Hepatocyte (in vitro differentiated cells): ENCODE measurements around the gene PLCL1. TPM values are rescaled to one million over a fixed set of nuclear protein-coding genes. Genes with fewer than 3 reads are reported as not detected.
A peak's percentile ranks its signal among the peaks of the same experiment; 100 is the strongest.

ENCODE experiments used
- DNase-seq: peaks from one replicate; pipeline ENCODE4 v3.0.0-alpha.2; 2016; ENCODE audit warnings: low spot score
- H2AFZ ChIP-seq: fragments of 200-600 bp; sonication (generic); 2 replicates; pipeline ENCODE4 v1.6.0; 2016; ENCODE audit warnings: antibody characterized with exemption, mild to moderate bottlenecking
- H3K27ac ChIP-seq: fragments of 200-600 bp; sonication (generic); 2 replicates; pipeline ENCODE4 v1.5.1; 2016; ENCODE audit warnings: mild to moderate bottlenecking
- H3K27me3 ChIP-seq: fragments of 200-600 bp; sonication (generic); 2 replicates; pipeline ENCODE4 v1.6.1; 2016
- H3K36me3 ChIP-seq: fragments of 200-600 bp; sonication (generic); replicated peaks from 2 replicates; pipeline ENCODE4 v1.5.1; 2016; ENCODE audit warnings: low read depth; ENCODE audit not compliant: insufficient read depth
- H3K4me1 ChIP-seq: fragments of 200-600 bp; sonication (generic); 2 replicates; pipeline ENCODE4 v1.5.1; 2016; ENCODE audit warnings: mild to moderate bottlenecking, moderate library complexity; ENCODE audit not compliant: insufficient read depth
- H3K4me2 ChIP-seq: fragments of 200-600 bp; sonication (generic); 2 replicates; pipeline ENCODE4 v1.6.0; 2016
- H3K4me3 ChIP-seq: fragments of 200-600 bp; sonication (generic); 2 replicates; pipeline ENCODE4 v1.5.1; 2016; ENCODE audit warnings: mild to moderate bottlenecking
- H3K79me2 ChIP-seq: fragments of 200-600 bp; sonication (generic); 2 replicates; pipeline ENCODE4 v1.6.0; 2017; ENCODE audit warnings: mild to moderate bottlenecking
- H3K9me2 ChIP-seq: fragments of 200-600 bp; sonication (generic); replicated peaks from 2 replicates; pipeline ENCODE4 v1.6.0; 2017; ENCODE audit warnings: mild to moderate bottlenecking; ENCODE audit not compliant: insufficient read depth
- H3K9me3 ChIP-seq: fragments of 200-600 bp; sonication (generic); 2 replicates; pipeline ENCODE4 v1.5.1; 2016; ENCODE audit warnings: low read depth, mild to moderate bottlenecking
- H4K20me1 ChIP-seq: fragments of 200-600 bp; sonication (generic); 2 replicates; pipeline ENCODE4 v1.6.0; 2016; ENCODE audit warnings: mild to moderate bottlenecking; ENCODE audit not compliant: insufficient read depth, poor library complexity, severe bottlenecking
- CTCF ChIP-seq: fragments of 200-600 bp; sonication (generic); IDR thresholded peaks from 2 replicates; pipeline ENCODE4 v1.5.1; 2016; ENCODE audit warnings: antibody characterized with exemption, mild to moderate bottlenecking; ENCODE audit not compliant: poor library complexity
- EZH2 ChIP-seq: fragments of 200-600 bp; sonication (generic); IDR thresholded peaks from 2 replicates; pipeline ENCODE4 v1.6.1; 2016; ENCODE audit warnings: antibody characterized with exemption, mild to moderate bottlenecking, borderline replicate concordance
- EZH2phosphoT487 ChIP-seq: fragments of 200-600 bp; sonication (generic); IDR thresholded peaks from one replicate; pipeline ENCODE4 v1.6.1; 2018; ENCODE audit warnings: antibody characterized with exemption, mild to moderate bottlenecking, low read depth, moderate library complexity; ENCODE audit not compliant: unreplicated experiment, severe bottlenecking
- WGBS: methylation state at CpG from one replicate; pipeline ENCODE4 v1.1.6; 2016; ENCODE audit warnings: low lambda C conversion rate; ENCODE audit errors: missing lambda C conversion rate; 5-methylcytosine and 5-hydroxymethylcytosine counted together
- polyA plus RNA-seq: library from polyadenylated mRNA; unstranded; fragments of >200 nt; fragmentation: Nextera tagmentation; extraction: Ambion mirVana; gene quantifications from 2 replicates; pipeline ENCODE4 v1.2.1, GENCODE V29; 2016
- total RNA-seq: library from RNA; depleted of rRNA; stranded (reverse); fragments of >200 nt; gene quantifications from 2 replicates; pipeline ENCODE4 v1.2.3, GENCODE V29; 2014

The PLCL1 gene
- total and polyA plus RNA-seq, 2 experiments from 2014 or later, result 0.37 to 2.4 TPM

DNA sequence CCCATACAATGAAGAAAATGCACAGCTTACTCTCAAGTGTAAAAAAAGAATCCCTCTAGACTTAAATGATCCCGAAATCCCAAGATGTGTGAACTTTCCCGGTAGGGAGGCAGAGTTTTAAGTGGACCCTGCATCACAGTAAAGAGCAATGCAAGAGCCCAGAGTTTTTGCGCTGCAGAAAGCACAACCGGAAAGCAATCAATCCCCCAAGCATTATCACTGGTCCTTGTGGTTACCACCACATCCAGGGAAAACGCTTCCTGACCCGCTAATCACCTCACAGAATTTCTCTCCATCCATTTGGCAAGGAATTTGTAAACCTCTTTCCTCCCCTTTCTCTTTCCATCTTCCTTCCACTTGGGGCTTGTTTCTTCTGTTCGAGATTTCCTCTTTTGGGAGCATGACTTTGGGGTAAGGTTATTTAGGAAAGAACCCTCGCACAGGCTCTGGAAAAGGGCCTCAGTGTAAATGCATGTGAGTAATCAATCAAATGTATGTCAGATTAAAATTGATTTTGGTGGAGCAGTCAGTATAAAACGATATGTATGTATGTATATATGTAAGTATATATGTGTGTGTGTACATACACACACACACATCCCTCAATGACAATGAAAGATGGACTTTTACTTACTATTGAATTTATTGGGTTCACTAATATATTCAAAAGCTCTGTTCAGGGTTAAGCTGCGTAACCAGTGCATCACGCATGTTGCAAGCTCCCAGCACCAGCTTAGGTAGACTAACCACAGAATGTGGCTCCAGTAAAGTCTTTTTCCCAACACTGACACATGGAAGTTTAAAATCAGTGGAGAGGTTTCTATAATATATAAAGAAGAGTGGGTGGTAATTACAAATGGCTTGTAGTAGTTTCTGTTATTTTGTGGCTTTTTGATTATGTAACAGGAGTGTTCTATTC is 1.6 kb downstream of the PLCL1 start:
- 37% methylated on average over 11 of the region's 11 CpGs for WGBS
- Histone ChIP-seq H2AFZ (no peak overlapping the region), H3K4me1 (peaks cover 5% of the 10 kb centered on the region), H3K4me2 (peak overlapping the region; percentile 89), H3K9me2 (no peaks in the 10 kb centered on the region), H3K4me3 (peak overlapping the region; percentile 76), H3K36me3 (no peaks in the 10 kb centered on the region), H3K27ac (no peak overlapping the region), H3K9me3 (no peaks in the 10 kb centered on the region), H3K27me3 (peaks cover 30% of the 10 kb centered on the region), H4K20me1 (no peaks in the 10 kb centered on the region), H3K79me2 (no peaks in the 10 kb centered on the region)
- no peak for DNase-seq
- TF ChIP-seq EZH2phosphoT487 (no peak), EZH2 (no peak), CTCF (no peak)

DNA sequence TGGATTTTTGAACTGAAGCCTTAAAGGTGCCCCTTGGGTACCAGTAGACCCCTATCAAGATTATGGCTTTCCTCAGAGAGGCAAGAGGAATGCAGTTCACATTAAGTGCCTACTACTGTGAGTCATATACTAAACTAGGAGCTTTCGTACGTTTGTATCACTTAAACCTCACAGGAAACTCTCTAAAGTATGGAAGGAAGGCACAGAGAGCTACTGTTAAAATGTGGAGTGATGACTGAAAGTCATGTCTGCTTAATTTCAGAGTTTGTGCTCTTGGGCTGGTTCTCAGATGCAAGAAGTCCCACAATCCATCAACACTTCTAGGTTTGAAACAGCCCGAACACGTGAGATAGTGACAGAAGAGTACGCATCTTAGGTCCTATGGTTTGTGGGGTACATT is 4.7 kb downstream of the PLCL1 start:
- Histone ChIP-seq H2AFZ (no peak overlapping the region), H4K20me1 (no peaks in the 10 kb centered on the region), H3K4me3 (no peak overlapping the region), H3K4me1 (no peaks in the 10 kb centered on the region), H3K9me3 (no peaks in the 10 kb centered on the region), H3K27me3 (peaks cover 32% of the 10 kb centered on the region), H3K79me2 (no peaks in the 10 kb centered on the region), H3K4me2 (no peak overlapping the region), H3K27ac (no peak overlapping the region), H3K9me2 (no peaks in the 10 kb centered on the region), H3K36me3 (no peaks in the 10 kb centered on the region)
- DNase-seq, result no peak
- WGBS, result 84% methylated on average over 5 of the region's 5 CpGs
- TF ChIP-seq EZH2phosphoT487, result no peak

DNA sequence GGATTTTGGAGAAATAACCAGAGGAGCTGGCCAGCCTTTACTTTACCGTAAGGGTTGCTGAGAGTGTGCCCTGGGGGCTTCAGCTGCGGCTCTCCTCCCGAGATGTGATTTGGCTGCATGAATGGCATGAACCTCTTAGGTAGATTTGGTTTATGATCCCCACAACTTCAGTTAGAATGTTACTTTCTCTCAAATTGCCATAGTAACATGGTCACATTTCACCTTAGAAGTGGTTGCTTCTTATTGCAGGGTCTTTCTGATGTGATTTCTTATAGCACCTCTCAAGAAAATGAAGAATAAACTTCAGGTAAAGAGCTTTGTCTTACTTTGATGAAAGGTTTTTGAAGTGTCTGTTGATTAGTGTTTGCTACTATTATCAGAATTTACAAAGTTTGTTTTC is 5.6 kb downstream of the PLCL1 start:
- 85% methylated on average over 3 of the region's 3 CpGs for WGBS
- Histone ChIP-seq H3K79me2 (no peaks in the 10 kb centered on the region), H3K36me3 (no peaks in the 10 kb centered on the region)

More for the DNA sequence above, 5.6 kb downstream of the PLCL1 start:
- Histone ChIP-seq H3K4me2 (no peak overlapping the region), H3K27me3 (peaks cover 32% of the 10 kb centered on the region), H4K20me1 (no peaks in the 10 kb centered on the region), H3K9me2 (no peaks in the 10 kb centered on the region), H3K9me3 (no peaks in the 10 kb centered on the region), H3K4me1 (no peaks in the 10 kb centered on the region), H2AFZ (no peak overlapping the region), H3K4me3 (no peak overlapping the region), H3K27ac (no peak overlapping the region)
- no peak for DNase-seq
- TF ChIP-seq EZH2, result no peak
- TF ChIP-seq EZH2phosphoT487, result no peak
- TF ChIP-seq CTCF, result no peak
